ENCODE results near the gene NECAB3.
"Not testable (repeated sequence)": the region's sequence is repeated elsewhere in the genome, so short reads cannot be mapped to it uniquely, and the experiment has no call there.

NECAB3 gene
- 7.6 to 18.9 (median 15.8) reads per million in 3 experiments for total RNA-seq

- peak; percentile 41 for DNase-seq
These were observed at the start of gene NECAB3 for GRCh38 chr20:33674294-33675135. Gene NECAB3 (minus strand): TSS chr20:33674428. CDS start chr20:33674352, 76 bp downstream.

GRCh38 chr20:33721391-33722140, 47.3 kb upstream of the NECAB3 start:
- no peak for DNase-seq

DNA sequence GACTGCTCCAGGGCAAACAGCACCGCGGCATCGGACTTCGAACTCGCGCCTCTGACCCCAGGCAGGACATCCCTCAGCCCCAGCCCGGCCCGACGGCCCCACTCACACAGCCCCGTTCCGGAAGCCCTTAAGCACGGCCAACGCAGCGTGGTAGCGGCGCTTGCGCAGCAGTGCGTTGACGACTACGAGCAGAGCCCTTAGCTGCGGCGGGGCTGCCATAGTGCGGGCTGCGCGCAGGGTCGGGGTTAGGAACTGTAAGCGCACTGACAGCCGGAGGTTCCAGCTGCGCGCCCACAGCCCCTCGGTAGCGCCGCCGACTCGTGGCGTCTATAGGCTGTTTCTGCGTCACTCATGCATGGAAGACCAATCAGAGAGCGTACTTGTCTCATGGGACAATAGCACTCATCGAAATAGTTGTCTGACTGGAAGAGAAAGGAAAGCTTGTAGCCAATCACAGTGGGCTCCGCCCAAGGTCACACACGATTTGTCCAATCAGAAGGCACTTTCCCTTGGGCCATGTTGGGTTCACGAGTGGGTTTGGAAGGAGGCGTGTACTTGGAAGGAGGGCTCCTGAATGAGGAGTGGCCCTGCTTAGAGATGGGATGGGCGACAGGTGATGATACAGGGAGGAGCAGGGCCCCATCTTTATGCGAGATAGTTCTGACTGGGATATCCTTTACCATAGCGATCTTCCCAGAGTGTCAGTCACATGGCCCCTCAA, 45.9 kb upstream of the NECAB3 start, which contains the start of gene PXMP4:
PXMP4 (minus strand) TSS at position 322 of the 721 bp plus-strand sequence; CDS start at position 219, 103 bp downstream.
- DNase-seq, result peak; percentile 95

GRCh38 chr20:33719277-33719988, 45.2 kb upstream of the NECAB3 start:
- DNase-seq, result peak; percentile 6

- DNase-seq, result no peak
These were observed 42.3 kb upstream of the NECAB3 start for GRCh38 chr20:33716498-33716897.

DNA sequence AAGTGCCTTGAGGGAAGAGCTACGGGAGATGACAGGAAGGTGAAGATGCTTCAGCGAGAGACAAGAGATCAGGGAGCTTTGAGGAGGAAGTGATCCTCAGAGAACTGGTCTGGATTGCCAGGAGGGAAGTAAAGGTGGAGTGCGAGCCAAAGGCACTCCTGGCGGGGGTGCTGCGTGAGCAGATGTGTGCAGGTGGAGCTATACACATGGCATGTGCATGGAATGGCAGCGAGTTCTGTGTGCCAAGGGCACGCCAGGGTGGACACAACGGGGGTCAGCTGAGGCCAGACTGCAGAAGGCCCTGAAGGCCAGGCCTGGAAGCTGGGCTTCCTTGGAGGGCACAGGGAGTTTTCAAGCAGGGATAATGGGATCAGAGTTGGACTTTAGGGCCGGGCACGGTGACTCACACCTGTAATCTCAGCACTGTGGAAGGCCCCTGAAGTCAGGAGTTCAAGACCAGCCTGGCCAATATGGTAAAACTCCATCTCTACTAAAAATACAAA, 39.7 kb upstream of the NECAB3 start:
- DNase-seq, result no peak

DNA sequence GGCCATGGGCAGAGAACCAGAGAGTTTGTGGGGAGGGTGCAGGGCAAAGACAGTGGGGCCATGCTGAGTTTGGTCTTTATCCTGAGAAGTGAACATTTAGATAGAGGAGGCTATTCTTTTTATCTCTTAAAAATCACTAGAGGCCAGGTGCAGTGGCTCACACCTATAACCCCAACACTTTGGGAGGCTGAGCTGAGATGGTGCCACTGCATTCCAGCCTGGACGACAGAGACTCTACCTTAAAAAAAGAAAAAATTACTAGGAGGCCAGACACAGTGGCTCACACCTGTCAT, 37.2 kb upstream of the NECAB3 start:
- DNase-seq, result no peak

DNA sequence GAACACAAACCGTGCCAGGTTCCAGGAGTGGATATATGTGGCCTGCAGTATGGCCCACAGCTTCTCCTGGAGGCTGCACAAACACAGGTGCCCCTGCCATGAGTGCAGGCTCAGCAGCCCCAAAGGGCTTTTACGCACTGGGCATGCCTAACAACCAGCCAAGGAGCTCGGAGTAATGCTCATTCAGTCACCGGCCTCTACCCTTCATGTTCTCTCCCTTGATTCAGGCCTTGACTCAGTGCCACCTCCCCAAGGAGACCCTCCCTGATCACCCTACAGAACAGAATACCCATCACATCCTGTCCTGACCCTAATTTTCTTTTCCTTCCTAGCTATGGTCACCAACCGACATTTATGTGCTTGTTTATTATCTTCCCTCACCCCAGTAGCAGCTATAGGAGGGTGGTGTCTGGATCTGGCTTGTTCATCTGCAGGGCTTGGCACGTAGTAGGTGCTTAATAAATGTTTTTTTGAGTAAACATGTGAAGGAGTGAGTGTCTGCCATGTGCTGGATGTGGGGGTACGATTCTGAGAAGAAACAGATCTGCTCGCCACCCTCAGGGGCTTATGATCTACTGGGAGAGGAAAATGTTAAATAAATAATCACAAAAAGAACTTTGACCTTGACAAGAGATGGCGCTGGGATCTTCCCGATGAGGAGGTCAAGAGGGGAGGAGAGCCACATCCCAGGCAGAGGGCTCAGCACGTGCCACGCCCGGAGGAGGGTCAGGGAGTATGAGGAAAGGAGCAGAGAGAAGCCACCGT, 36.6 kb upstream of the NECAB3 start:
- no peak for DNase-seq

DNA sequence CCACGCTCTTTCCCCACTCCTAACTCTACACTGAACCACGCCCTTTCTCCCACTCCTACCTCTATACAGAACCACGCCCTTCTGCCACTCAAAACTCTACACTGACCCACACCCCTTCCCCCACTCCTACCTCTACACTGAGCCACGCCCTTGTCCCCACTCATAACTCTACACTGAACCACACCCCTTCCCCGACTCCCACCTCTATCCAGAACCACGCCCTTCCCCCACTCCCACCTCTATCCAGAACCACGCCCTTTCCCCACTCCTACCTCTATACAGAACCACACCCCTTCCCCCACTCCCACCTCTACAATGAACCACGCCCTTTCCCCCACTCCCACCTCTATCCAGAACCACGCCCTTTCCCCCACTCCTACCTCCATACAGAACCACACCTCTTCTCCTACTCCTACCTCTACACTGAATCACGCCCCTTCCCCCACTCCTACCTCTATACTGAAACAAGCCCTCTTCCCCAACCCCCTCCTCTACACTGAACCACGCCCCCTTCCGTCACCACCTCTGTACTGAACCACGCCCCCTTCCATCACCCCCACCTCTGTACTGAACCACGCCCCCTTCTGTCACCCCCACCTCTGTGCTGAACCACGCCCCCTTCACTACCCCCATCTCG, 35.8 kb upstream of the NECAB3 start:
- no peak for DNase-seq

- no peak for DNase-seq
These were observed 35.2 kb upstream of the NECAB3 start for GRCh38 chr20:33709398-33709797.

- DNase-seq, result no peak
These were observed 33.4 kb upstream of the NECAB3 start for GRCh38 chr20:33707668-33708067.

DNA sequence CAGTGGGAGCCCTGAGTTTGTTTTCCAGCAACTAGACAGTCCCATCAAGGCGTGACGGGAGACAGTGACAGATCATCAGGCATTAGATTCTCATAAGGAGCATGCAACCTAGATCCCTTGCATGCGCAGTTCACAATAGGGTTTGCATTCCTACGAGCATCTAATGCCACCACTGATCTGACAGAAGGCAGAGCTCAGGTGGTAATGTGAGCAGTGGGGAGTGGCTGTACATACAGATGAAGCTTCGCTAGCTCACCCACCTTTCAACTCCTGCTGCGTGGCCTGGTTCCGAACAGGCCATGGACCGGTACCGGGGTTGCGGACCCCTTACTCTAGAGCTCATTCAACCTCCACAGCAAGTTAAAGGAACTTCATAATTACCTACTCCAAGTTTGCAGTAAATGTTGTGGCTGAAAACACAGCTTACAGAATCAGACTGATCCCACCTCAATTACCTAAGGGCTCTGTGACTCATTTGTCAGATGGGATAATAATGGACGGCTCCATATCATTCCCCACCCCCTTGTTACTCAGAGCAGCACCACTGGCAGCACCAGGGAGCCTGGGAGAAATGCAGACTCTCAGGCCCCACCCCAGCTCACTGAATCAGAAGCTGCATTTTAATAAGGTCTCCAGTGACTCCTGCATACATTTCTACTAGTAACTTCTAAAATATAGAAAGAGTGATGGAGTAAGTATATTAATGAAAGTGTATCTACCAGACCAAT, 30.1 kb upstream of the NECAB3 start:
- DNase-seq, result no peak

GRCh38 chr20:33703498-33704137, 29.4 kb upstream of the NECAB3 start:
- DNase-seq, result no peak

- DNase-seq, result no peak
These were observed 28.6 kb upstream of the NECAB3 start for GRCh38 chr20:33702861-33703260.

GRCh38 chr20:33701629-33702450, 27.6 kb upstream of the NECAB3 start:
- DNase-seq, result no peak

DNA sequence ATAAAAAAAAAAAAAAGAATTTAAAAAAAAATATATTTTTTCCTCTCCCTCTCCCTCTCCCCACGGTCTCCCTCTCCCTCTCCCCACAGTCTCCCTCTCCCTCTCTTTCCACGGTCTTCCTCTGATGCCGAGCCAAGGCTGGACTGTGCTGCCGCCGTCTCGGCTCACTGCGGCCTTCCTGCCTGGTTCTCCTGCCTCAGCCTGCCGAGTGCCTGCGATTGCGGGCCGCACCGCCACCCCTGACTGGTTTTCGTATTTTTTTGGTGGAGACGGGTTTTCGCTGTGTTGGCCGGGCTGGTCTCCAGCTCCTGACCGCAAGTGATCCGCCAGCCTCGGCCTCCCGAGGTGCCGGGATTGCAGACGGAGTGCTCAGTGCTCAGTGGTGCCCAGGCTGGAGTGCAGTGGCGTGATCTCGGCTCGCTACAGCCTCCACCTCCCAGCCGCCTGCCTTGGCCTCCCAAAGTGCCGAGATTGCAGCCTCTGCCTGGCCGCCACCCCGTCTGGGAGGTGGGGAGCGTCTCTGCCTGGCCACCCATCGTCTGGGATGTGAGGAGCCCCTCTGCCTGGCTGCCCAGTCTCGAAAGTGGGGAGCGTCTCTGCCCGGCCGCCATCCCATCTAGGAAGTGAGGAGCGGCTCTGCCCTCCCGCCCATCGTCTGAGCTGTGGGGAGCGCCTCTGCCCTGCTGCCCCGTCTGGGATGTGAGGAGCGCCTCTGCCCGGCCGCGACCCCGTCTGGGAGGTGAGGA, 26.6 kb upstream of the NECAB3 start:
- not testable (repeated sequence) for DNase-seq

- not testable (repeated sequence) for DNase-seq
These were observed 24.7 kb upstream of the NECAB3 start for GRCh38 chr20:33698966-33699365.

DNA sequence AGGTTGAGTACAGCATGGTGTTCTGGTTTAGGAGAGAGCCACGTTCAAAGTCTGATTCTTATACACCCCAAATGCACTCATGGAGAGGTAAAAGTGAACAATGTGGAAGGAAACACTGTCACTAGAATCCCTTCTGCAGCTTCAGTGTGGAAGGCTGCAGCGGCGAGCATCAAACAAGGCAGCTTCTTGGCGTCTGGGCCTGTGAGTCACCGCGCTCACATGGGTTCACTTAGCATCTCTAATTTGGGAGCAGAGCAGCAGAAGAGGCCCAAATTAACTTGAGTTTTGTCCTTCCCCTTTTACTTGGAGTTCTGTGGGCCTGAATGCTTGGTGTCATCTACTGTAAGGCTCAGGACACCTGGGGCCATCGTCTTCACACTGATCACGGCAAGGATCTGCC, 22.9 kb upstream of the NECAB3 start:
- DNase-seq, result no peak

All from central memory CD4-positive, alpha-beta T cell (primary cell).